Activated naive CD4-positive, alpha-beta T cell (primary cell): ENCODE results near the gene CDCA4.

Experiments used
- DNase-seq, 4 experiments: peaks; one replicate each; lab custom pipeline; 2025; lab: John Stamatoyannopoulos, UW

CDCA4 gene

GRCh38 chr14:104989236-104989950 is 31.5 kb downstream of the CDCA4 start:
- DNase-seq: no peak

DNA sequence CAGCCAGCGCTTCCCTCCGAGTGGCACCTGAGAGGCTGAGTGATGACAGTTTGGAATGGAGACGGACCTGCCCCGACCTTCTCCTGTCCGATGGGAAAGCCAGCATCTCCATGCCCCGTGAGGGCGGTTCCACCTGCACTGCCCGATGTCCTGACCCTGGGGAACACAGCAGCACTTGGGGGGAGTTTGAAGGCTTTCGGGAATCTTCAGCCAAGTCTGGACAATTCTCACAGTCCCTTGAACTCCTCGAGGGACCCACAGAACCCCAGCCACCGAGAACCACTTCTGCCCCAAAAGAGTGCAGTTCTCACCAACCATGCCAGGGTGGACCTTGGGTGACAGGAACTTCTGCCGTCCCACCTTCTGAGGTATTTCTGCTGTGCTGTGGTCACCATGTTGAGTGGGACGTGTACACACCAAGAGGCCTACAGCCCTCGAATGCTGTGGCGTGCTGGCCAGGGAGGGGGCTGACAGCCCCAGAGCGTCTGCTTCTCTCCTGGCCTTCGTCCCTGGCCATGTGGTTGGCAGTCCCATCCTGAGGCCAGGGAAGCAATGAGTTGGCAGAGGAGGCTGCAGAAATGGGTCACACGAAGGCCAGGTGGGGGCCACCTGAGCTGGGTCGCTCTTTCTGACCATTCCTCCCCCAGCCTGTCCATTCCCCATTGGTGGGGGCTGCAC is 34.3 kb downstream of the CDCA4 start:
- DNase-seq: no peak

DNA sequence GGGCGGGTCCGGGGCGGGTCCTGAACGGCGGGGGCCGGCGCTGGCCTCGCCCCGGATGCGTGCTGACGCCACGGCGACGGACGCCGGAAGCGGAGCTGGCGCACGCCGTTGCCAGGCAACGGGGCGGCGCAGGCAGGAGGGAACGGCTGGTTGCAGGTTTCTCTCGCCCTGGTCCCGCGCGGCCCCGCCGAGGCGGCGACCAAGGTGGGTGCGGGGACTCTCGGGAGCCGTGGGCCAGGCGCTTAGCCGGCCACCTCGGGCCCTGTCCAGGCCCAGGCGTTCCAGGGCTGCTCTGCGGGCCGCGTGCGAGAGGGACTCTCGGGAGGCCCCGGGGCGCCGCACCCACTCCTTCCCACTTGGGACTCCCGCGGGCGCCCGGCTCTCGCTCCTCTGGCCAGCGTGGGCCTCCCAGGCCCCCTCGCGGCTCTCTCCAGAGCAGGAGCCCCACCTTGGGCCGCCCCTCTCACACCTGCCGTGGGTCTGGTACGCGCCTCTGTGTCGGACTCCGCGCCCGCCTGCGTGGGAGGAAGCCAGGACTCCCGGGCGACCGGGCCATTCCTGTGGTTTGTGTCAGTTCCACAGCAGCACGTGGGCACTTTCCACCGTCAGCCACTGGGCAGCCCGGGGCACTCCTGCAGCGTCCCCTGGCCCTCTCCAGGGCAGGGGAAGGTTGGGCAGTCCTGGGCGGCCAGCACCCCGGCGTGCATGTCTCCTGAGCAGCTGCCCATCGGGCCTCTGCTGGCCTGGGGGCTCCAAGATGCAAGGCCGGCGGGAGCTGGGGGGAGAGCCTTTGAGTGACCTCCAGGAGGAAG is 35.0 kb downstream of the CDCA4 start, which contains the start of gene CLBA1:
Gene CLBA1 (plus strand): TSS at position 114 of the 812 bp plus-strand sequence. CDS start 644 bp downstream, at position 758.
- peak; percentile 55 to 86 (median 70) for DNase-seq

- no peak for DNase-seq
Observed at GRCh38 chr14:104984056-104984894, 36.6 kb downstream of the CDCA4 start.

DNA sequence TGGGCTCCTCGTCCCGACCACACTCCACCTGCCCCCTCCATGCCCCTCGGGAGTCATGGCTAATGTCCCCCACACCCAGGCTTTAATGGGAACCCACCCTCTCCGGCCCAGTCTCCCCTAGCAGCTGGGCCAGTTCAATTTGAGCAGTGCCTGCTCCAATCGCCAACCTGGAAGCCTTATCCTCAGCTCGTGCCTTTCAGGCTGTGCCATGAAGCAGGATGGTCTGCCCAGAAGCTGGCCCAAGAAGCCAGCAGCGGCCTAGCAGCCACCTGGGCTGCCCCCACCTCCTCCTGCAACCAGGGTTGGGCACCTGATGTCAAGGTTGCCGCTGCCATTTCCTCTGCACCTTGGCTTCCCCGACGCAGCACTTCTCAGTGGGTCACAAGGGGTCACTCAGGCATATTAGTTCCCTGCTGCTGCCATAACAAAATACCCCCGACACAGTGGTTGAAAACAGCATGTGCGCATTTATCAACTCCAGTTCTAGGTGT is 37.6 kb downstream of the CDCA4 start:
- no peak for DNase-seq

GRCh38 chr14:104982548-104983230 is 38.2 kb downstream of the CDCA4 start:
- no peak for DNase-seq

GRCh38 chr14:104981699-104982541 is 39.0 kb downstream of the CDCA4 start:
- DNase-seq: no peak

GRCh38 chr14:104980611-104981531 is 40.0 kb downstream of the CDCA4 start:
- DNase-seq: no peak

DNA sequence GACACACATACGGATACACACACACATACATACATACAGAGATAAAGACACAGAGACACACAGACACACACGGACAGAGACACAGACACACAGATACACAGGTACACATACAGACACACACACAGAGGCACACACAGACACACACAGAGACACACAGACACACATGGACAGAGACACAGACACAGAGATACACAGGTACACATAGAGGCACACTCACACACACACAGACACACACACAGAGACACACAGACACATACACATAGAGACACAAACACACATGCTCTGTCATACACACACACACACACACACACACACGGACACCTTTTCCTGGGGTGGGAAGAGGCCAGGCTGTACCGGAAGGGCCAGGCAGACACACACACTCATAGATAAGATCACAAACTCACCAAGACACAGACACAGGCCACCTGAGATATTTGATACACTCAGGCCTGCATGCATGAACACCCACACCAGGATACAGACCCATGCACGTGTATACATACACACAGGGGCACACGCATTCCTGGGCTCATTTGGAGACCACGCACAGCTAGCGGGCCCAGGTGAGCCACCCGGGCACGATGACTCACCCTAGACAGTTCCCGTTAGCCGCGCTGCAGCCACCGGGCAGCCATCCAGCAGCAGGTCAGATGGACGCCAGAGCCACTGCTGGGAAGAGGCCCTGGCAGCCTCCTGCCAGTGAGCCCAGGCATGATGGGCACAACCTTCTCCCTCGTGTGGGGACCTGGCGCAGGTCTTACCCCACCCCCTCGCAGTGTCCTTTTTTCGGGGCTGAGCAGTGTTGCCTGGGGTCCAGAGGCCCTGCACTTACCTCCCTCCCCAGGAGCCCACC is 40.9 kb downstream of the CDCA4 start:
- no peak for DNase-seq

DNA sequence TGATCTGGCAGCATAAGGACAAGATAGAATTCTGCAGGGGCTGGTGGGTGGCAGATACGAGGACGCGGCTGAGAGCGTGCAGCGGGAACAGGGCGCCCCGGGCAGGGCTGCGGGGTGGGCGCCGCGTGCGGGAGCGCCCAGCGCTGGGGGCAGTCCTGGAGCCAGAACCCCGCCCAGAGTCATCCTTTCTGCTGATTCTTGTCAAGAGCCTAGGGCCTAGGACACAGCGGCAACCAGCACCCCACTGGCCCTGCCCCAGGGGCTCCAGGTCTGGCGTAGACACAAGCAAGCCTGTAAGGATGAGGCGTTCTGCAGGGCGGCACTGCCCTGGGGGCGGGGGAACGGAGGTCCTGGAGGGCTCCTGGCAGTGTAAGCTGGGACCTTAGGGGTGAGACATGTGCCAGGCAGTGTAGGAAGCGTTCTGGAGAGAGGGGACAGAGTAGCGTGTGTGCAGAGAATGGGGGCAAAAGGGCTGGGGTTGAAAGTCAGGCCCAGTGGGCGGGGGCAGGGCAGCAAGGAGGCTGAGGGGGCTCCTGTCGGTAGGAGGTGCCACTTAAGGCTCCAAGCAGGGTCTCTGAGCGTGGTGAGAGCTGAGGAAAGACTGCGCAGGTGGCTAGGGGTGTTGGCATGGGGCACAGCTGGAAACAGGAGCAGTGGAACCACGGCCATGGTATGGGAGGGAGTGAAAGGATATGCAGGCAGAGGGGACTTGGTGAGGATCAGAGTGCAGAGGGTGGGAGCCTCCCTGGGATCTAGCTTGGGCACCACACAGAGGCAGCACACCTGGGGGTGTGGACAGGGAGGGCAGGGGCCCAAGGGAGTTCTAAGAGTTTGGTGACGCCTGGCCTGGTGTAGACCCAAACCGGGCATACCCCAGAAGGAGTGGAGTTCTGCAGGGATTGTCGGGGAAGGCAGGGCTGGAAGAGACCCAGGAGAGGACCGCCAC is 41.9 kb downstream of the CDCA4 start:
- no peak for DNase-seq

DNA sequence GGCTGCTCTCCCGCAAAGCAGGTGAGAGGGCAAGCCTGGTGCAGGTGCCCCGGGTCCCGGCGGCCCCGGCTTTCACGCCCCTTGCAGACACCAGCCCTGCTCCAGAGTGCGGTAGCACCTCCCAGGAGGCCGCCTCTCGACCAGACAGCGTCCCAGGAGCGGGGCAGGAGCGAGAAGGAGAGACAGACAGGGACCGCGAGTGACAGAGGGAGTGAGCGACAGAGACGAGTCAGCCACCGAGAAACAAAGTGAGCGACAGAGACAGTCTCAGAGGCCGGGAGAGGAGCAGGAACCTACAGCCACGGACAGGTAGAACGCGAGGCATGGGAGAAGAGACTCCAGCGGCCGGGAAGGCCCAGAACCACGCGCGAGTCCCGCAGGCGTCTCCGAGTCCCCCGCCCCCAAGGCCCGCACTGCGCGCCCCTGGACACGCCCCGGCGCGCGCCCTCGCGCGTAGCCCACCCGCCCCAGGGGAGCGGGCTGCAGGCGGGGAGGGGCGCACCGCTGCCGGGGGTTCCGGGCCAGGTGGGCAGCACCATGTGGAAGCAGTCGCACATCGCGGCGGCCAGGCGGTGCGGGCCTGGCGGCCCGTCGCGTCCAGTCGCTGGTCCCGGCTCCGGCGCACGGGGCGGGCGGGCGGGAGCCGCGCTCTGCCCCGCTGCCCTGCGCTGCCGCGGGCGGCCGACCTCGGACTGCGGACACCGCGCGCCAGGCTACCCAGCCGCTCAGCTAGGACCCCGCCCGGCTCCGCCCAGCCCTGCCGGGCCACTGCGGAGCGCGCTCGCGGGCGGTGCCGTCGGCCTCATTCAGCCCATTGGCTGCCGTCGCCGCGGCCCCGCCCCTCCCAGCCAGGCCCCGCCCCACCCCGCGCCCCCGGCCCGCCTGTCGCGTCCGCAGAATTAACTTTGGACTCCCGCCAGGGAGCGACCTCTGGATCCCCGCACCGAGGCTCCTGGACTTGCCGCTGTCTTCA is 42.9 kb downstream of the CDCA4 start, which contains the start of gene AHNAK2:
Gene AHNAK2 (minus strand): TSS at position 694 of the 973 bp plus-strand sequence. CDS start 137 bp downstream, at position 557.
- DNase-seq: peak in 1 of 4 experiments; percentile 28

DNA sequence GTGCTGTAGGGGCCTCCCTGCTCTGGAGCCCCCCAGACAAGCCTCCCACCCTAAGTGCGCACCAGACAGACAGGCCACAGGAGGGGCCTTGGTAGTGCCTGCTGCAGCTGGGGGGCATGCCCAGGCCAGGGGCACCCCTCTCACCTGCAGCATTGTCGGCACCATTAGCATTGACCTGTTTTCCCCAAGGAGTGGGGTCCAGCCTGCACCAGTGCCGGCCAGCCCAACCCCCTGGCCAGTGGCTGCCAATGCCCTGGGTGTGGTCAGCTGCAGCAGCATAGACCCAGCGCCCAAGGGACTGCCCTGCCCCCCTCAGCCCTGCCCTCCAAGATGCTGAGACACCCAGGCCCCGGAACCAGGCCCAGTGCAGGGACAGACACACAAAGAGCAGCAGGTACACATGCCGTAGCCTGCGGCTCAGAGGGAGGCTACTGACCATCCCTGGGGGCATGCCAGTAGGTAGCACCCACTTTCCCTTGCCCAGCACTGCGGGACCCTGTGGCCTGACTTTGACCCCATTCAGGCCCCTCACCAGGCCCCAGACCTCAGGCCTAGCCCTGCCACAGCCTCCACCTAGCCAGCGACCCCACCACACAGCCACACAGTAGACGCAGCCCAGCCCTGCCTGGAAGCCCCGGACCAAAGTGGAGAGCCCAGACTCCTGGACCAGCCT is 43.7 kb downstream of the CDCA4 start:
- DNase-seq: no peak

DNA sequence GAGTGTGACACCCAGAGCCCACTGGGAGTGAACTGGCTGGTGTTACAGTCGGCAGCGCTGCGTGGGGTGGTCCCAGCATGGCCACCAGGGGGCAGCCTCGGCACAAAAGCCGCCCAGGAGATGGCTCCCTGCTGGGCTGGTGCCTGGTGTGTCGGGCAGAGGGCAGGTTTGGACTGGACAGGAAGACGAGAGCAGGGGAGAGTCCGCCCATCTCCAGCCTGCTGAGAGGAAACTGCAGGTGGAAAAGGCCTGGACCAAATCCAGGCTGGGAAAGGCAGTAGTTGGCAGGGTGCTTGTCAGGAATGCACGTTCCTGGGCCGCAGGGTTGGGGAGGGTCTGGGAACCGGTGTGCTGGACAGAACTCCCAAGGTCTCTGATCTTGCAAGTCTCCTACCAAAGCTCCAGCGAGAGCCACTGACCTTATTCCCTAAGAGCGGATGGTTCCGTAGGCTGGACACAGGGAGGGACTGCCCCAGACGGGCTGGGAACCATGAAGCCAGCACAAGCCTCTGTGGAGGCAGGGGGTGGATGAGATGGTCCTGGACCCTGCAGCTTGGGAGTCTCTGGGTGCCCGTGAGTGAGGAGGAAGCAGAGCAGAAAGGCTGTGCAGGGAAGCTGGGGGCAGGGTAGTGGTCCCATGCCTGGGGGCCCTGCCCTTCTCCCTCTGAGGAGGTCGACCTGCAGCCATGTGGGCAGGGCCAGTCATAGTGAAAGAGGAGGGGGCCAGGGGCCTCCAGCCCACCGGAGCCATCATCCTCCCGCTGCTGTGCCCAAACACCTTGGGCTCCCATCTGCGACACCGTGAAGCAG is 44.5 kb downstream of the CDCA4 start:
- peak; percentile 77 to 85 (median 82) for DNase-seq
